SH-SY5Y (cell line): Measurements from ENCODE around the gene SRRD.

Experiments used
- GATA2 ChIP-seq: IDR thresholded peaks from 2 replicates; pipeline ENCODE4 v1.6.1; 2011; ENCODE audit warnings: mild to moderate bottlenecking, low read depth, low read length
- GATA3 ChIP-seq: IDR thresholded peaks from 2 replicates; pipeline ENCODE4 v1.6.1; 2011; ENCODE audit warnings: low read depth, mild to moderate bottlenecking, low read length, moderate library complexity

DNA sequence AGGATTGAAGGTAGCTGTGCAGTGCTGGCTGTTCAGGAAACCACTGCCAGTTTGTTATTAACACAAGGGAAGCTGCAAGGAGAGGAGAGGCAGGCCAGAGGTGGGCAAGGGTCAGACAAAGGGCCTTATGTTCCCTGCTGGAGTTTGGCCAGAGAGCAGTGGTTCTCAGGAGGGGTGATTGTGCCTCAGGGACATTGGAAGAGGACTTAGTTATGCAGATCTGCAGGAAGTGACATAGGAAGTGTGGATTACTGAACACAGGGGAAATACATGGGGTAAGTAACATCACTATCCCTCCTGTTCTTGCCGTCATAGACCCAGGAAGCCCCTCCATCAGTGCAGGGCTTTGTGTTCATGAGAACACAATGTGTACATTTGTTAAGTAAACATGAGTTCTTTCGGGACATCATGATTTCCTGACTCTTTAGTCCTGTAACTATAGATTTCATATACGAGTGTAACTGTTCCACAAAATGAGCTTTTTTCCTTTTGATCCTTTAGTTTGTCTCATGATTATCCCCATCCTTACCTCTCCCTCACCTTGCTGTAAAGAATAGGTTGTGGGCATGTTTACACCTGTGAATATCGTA lies 5.9 kb downstream of the SRRD start:
- TF ChIP-seq GATA2, result no peak
- TF ChIP-seq GATA3, result no peak
